H1 (cell line): ENCODE results near the gene PRKAR1B. TPM values are rescaled to one million over a fixed set of nuclear protein-coding genes. Genes with fewer than 3 reads are reported as not detected.
A peak's percentile ranks its signal among the peaks of the same experiment; 100 is the strongest.

Experiments used
- CBX8 ChIP-seq: fragments of 300-800, 300-1000 bp; sonication (generic); IDR thresholded peaks from 2 replicates; pipeline ENCODE4 v1.7.1; 2016; ENCODE audit warnings: low read depth, low read length, borderline replicate concordance
- CTBP2 ChIP-seq: IDR thresholded peaks from 2 replicates; pipeline ENCODE4 v1.7.0; 2011; ENCODE audit warnings: borderline replicate concordance, mild to moderate bottlenecking, moderate library complexity, mixed read lengths, low read length; ENCODE audit not compliant: insufficient read depth, insufficient read length
- EZH2 ChIP-seq: fragments of 200-600 bp; sonication (generic); IDR thresholded peaks from 2 replicates; pipeline ENCODE4 v1.7.1; 2012; ENCODE audit warnings: low read depth, mild to moderate bottlenecking, moderate library complexity, low read length, inconsistent platforms; ENCODE audit not compliant: severe bottlenecking
- KDM4A ChIP-seq: IDR thresholded peaks from one replicate; pipeline ENCODE4 v1.7.1; 2012; ENCODE audit warnings: low read depth, mild to moderate bottlenecking, moderate library complexity, low read length, inconsistent platforms; ENCODE audit not compliant: severe bottlenecking
- POU5F1 ChIP-seq: IDR thresholded peaks from 2 replicates; pipeline ENCODE4 v1.6.1; 2011; ENCODE audit warnings: low read depth, mild to moderate bottlenecking, low read length, moderate library complexity
- SIX5 ChIP-seq: IDR thresholded peaks from 2 replicates; pipeline ENCODE4 v1.6.1; 2011; ENCODE audit warnings: mild to moderate bottlenecking, low read depth, low read length
- TEAD4 ChIP-seq: IDR thresholded peaks from 2 replicates; pipeline ENCODE4 v1.6.1; 2012; ENCODE audit warnings: low read depth, low read length, inconsistent platforms, mixed read lengths
- YY1 ChIP-seq: IDR thresholded peaks from 2 replicates; pipeline ENCODE4 v1.6.1; 2011; ENCODE audit warnings: low read depth, mild to moderate bottlenecking, low read length
- polyA plus RNA-seq, 7 experiments: library from polyadenylated mRNA; depleted of rRNA in 3 of 7; stranded (reverse) in 5 of 7; unstranded in 2 of 7; fragments of >200 nt in 5 of 7; fragments of 200-250 nt in 2 of 7; gene quantifications; 1 replicate in 5 of 7; 2 replicates in 1 of 7; 4 replicates in 1 of 7; pipeline versions ENCODE4 v1.2.1 to v1.2.3, GENCODE V29; 2011 to 2013; ENCODE audit warnings: missing spikeins in 2 of 7, mixed read lengths in 2 of 7
- total RNA-seq: library from RNA; stranded (reverse); fragmentation: NEBNext Ultra II Directional; extraction: Animal tissue kit (Norgen Biotek cat#: 25700); gene quantifications from 2 replicates; pipeline ENCODE4 v1.2.1, GENCODE V29; 2021

PRKAR1B gene
- total and polyA plus RNA-seq, 2 of the 8 experiments (the other 6 are each of a cell fraction or from before 2014, with no cell fraction given) = 12.3 to 55.7 TPM

GRCh38 chr7:521221-522070 lies 205.6 kb downstream of the PRKAR1B start (continued):
- TF ChIP-seq POU5F1 (no peak), CBX8 (no peak), KDM4A (peak; percentile 34), SIX5 (no peak), YY1 (no peak), CTBP2 (no peak), EZH2 (peak; percentile 3), TEAD4 (no peak)
- TF ChIP-seq, all 59 proteins: peak for 2
